ENCODE results near the gene SIVA1. TPM values are rescaled to one million over a fixed set of nuclear protein-coding genes. Genes with fewer than 3 reads are reported as not detected.
"Not testable (repeated sequence)": the region's sequence is repeated elsewhere in the genome, so short reads cannot be mapped to it uniquely, and the experiment has no call there.

SIVA1 gene
- total RNA-seq, 1 donor from 2014 or later = 60.7 TPM

GRCh38 chr14:104717646-104718045, 35.3 kb upstream of the SIVA1 start:
- DNase-seq = no peak
- ATAC-seq (ENCODE audit: poor library complexity) = peak; percentile 7
- intact Hi-C loops (cut with DNase I) = no loop called here

- ATAC-seq (ENCODE audit: poor library complexity) (no peak), DNase-seq (no peak)
- intact Hi-C loops (cut with DNase I) = no loop called here
Measured at GRCh38 chr14:104718147-104718546, 34.8 kb upstream of the SIVA1 start.

- intact Hi-C loops (cut with DNase I) = no loop called here
- DNase-seq (no peak), ATAC-seq (ENCODE audit: poor library complexity) (no peak)
Measured at GRCh38 chr14:104718871-104719270, 34.1 kb upstream of the SIVA1 start.

GRCh38 chr14:104719343-104719742, 33.6 kb upstream of the SIVA1 start:
- ATAC-seq (ENCODE audit: poor library complexity) (no peak), DNase-seq (no peak)
- intact Hi-C loops (cut with DNase I) = no loop called here

- intact Hi-C loops (cut with DNase I) = no loop called here
Measured at GRCh38 chr14:104721505-104722431, 31.2 kb upstream of the SIVA1 start.

GRCh38 chr14:104722938-104723650, 29.9 kb upstream of the SIVA1 start:
- no peak for ATAC-seq (ENCODE audit: poor library complexity)

More at GRCh38 chr14:104721505-104722431, 31.2 kb upstream of the SIVA1 start:
- ATAC-seq (ENCODE audit: poor library complexity) = peak; percentile 37
- peak; percentile 83 for DNase-seq

GRCh38 chr14:104723651-104724406, 29.1 kb upstream of the SIVA1 start, which contains the start of gene ADSS1:
ADSS1 (plus strand) TSS chr14:104724229; CDS start chr14:104724271, 42 bp downstream.
- DNase-seq (peak; percentile 87), ATAC-seq (ENCODE audit: poor library complexity) (peak; percentile 67)
- intact Hi-C loops (cut with DNase I) = no loop called here

More at GRCh38 chr14:104722938-104723650, 29.9 kb upstream of the SIVA1 start:
- DNase-seq = no peak
- intact Hi-C loops (cut with DNase I) = no loop called here

GRCh38 chr14:104724407-104724980, 28.5 kb upstream of the SIVA1 start:
- peak; percentile 44 for ATAC-seq (ENCODE audit: poor library complexity)
- DNase-seq = peak; percentile 87
- intact Hi-C loops (cut with DNase I) = no loop called here

- ATAC-seq (ENCODE audit: poor library complexity) (peak; percentile 50), DNase-seq (peak; percentile 78)
- intact Hi-C loops (cut with DNase I) = no loop called here
Measured at GRCh38 chr14:104724981-104725771, 27.8 kb upstream of the SIVA1 start.

GRCh38 chr14:104725772-104726548, 27.0 kb upstream of the SIVA1 start:
- ATAC-seq (ENCODE audit: poor library complexity) = no peak
- intact Hi-C loops (cut with DNase I) = no loop called here
- DNase-seq = no peak

GRCh38 chr14:104726600-104727451, 26.1 kb upstream of the SIVA1 start:
- ATAC-seq (ENCODE audit: poor library complexity) (no peak), DNase-seq (no peak)
- intact Hi-C loops (cut with DNase I) = no loop called here

- intact Hi-C loops (cut with DNase I) = no loop called here
- DNase-seq (no peak), ATAC-seq (ENCODE audit: poor library complexity) (no peak)
Measured at GRCh38 chr14:104728631-104729030, 24.3 kb upstream of the SIVA1 start.

GRCh38 chr14:104729176-104729834, 23.6 kb upstream of the SIVA1 start:
- ATAC-seq (ENCODE audit: poor library complexity); intact Hi-C loops (cut with DNase I); DNase-seq: not testable (repeated sequence)

- intact Hi-C loops (cut with DNase I) = no loop called here
Measured at GRCh38 chr14:104729835-104730181, 23.1 kb upstream of the SIVA1 start.

GRCh38 chr14:104730487-104730886, 22.5 kb upstream of the SIVA1 start:
- intact Hi-C loops (cut with DNase I) = no loop called here
- no peak for ATAC-seq (ENCODE audit: poor library complexity)
- no peak for DNase-seq

More at GRCh38 chr14:104729835-104730181, 23.1 kb upstream of the SIVA1 start:
- DNase-seq = no peak
- ATAC-seq (ENCODE audit: poor library complexity) = no peak
